ENCODE data around the gene MMS19. TPM values are rescaled to one million over a fixed set of nuclear protein-coding genes. Genes with fewer than 3 reads are reported as not detected.

The MMS19 gene, protein sequence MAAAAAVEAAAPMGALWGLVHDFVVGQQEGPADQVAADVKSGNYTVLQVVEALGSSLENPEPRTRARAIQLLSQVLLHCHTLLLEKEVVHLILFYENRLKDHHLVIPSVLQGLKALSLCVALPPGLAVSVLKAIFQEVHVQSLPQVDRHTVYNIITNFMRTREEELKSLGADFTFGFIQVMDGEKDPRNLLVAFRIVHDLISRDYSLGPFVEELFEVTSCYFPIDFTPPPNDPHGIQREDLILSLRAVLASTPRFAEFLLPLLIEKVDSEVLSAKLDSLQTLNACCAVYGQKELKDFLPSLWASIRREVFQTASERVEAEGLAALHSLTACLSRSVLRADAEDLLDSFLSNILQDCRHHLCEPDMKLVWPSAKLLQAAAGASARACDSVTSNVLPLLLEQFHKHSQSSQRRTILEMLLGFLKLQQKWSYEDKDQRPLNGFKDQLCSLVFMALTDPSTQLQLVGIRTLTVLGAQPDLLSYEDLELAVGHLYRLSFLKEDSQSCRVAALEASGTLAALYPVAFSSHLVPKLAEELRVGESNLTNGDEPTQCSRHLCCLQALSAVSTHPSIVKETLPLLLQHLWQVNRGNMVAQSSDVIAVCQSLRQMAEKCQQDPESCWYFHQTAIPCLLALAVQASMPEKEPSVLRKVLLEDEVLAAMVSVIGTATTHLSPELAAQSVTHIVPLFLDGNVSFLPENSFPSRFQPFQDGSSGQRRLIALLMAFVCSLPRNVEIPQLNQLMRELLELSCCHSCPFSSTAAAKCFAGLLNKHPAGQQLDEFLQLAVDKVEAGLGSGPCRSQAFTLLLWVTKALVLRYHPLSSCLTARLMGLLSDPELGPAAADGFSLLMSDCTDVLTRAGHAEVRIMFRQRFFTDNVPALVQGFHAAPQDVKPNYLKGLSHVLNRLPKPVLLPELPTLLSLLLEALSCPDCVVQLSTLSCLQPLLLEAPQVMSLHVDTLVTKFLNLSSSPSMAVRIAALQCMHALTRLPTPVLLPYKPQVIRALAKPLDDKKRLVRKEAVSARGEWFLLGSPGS
- 10 to 100 TPM; 60.6 to 66.3 TPM for total RNA-seq

DNA sequence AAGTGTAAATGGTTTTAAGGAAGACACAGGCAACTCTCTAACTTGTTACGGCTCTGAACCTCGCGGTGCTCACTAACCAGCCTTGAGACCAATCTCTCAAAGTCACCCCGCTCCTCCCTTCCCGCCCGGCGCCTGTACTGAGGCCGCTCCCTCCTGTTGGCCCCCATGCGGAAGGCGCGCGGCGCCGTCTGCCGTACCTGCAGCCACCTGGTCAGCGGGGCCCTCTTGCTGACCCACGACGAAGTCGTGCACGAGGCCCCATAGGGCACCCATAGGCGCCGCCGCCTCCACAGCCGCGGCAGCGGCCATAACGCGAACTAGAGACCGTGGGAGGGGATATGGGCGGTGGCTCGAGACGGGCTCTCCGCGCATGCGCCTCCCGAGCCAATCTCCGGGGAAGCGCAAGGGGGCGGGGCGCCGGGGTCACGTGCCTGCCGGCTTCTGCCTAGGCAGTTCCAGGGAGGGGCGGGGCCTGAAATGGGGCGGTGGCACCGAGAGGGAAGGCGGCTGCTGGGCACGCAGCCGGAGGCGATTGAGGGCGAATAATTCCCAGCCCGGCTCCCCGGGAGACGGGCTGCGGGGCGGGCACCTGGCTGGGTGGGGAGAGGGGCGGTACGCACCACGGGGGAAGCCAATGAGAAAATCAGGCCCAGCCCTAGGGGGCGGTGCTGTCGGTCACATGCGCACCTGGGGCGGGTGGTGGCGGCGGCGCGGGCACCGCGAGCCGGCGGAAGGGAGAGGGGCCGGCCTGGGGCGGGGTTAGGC is at the start of gene MMS19:
Gene MMS19, minus strand, starts transcription at position 347 of the 765 bp plus-strand sequence. Its CDS starts 38 bp downstream, at position 309.
- ChIA-PET POLR2A (interaction anchor here (0.7 to 1.5 kb wide), 4 partner anchors 24 to 97 kb away, joined by 3 to 5 read pairs (median 3); partner anchors contain the start of gene RRP12), CTCF (interaction anchor here (2.2 kb wide), 1 partner anchor 56 kb away, joined by 6 read pairs; no protein-coding TSS in a partner anchor)
- peaks cover 15% of the 10 kb centered on the region for H3K36me3 Mint-ChIP-seq (ENCODE audit: low read depth)
- peaks cover 32% of the 10 kb centered on the region for H3K27me3 Mint-ChIP-seq
- H3K4me1 Mint-ChIP-seq = peaks cover 45% of the 10 kb centered on the region
- peak within 1 kb of the TSS; percentile 95 for H3K4me3 Mint-ChIP-seq
- DNase-seq = peak; percentile 99
- peak within 1 kb of the TSS; percentile 98 for H3K27ac Mint-ChIP-seq
- no peaks in the 10 kb centered on the region for H3K9me3 Mint-ChIP-seq

DNA sequence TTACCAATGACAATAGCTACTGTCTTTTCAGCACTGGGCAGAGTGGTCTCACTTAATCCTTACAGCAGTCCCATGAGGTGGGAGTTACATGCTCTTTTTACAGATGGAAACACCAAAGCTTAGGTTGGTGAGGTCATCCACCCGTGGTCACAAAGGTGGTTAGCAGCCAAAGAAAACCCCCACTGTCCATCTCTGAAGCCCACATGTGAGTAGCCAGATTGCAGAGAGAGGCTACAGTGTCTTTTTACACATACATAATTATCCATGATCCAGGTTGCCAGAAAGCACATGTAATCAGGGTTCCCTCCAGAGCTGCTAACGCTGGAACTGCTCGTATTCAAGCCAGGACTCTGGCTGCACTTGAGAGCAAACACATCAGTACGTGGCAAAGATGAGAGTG is 49.7 kb upstream of the MMS19 start:
- Mint-ChIP-seq H3K27me3 (no peaks in the 10 kb centered on the region), H3K36me3 (ENCODE audit: low read depth) (no peaks in the 10 kb centered on the region), H3K4me3 (no peak overlapping the region), H3K9me3 (no peaks in the 10 kb centered on the region), H3K4me1 (peaks cover 9% of the 10 kb centered on the region), H3K27ac (no peak overlapping the region)
- ChIA-PET CTCF (interaction anchor here (1.0 kb wide), 1 partner anchor 88 kb away, joined by 3 read pairs; no protein-coding TSS in a partner anchor), POLR2A (no interaction called here)
- DNase-seq = no peak

DNA sequence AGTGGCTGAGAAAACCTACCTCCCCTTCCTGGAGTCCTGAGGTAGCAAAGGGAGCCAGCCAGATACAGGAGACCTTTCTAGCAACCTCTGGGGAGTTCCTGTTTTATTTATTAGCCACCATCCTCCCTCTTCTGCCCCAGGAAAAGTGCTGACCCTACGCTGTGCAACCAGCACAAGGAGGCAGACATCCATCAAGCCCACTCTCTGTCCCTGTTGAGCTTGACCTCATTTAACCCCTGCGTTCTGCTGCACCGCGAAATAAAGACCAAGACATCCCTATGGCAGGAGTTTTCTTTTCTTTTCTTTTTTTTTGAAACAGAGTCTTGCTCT is 49.0 kb upstream of the MMS19 start:
- Mint-ChIP-seq H3K4me3 (no peak overlapping the region), H3K9me3 (no peaks in the 10 kb centered on the region), H3K36me3 (ENCODE audit: low read depth) (no peaks in the 10 kb centered on the region), H3K27me3 (no peaks in the 10 kb centered on the region), H3K4me1 (peaks cover 16% of the 10 kb centered on the region), H3K27ac (no peak overlapping the region)
- no peak for DNase-seq
- POLR2A ChIA-PET = no interaction called here
- CTCF ChIA-PET = interaction anchor here (1.0 to 1.2 kb wide), 2 partner anchors 13 to 87 kb away, joined by 3 to 4 read pairs; no protein-coding TSS in a partner anchor

DNA sequence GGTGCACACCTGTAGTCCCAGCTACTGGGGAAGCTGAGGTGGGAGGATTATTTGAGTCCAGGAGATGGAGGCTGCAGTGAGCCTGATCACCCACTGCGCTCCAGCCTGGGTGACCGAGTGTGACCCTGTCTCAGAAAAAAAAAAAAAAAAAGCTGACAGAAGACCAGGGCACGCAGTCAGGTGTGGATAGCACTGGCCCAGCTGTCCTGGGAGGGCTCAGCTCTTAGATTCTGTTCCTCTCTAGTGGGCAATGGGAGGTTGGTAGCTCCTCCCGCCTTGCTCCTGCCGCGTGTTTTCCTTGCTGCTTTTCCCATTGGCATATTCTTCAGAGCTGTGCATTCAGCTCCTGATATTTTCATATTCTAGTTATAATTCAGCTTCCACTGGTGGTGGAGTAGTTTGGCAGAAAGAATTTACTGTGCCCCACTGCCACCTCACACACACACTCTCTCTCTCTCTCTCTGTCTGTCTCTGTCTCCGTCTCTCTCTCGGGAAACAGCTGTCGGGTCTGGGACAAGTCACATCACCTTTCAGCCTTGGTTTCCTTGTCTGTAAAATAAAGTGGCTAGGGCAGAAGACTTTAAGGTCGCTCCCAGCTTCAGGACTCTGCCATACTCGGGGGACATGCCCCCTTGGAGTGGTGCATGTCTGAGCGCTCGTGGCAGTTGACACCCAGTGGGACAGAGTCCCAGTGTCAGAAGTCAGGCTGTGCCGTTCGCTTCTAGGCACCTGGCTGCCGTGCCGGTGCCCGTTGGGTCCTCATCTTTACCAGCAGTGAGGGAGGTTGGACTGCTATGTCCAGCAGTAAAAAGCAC is 48.4 kb upstream of the MMS19 start:
- H3K4me1 Mint-ChIP-seq = peaks cover 21% of the 10 kb centered on the region
- H3K4me3 Mint-ChIP-seq = no peak overlapping the region
- DNase-seq = no peak
- ChIA-PET POLR2A (interaction anchor here (1.0 to 1.3 kb wide), 2 partner anchors 24 to 43 kb away, joined by 3 read pairs; partner anchors contain the start of gene C10orf62), CTCF (interaction anchor here (1.2 kb wide), 2 partner anchors 7 to 12 kb away, joined by 3 to 4 read pairs; no protein-coding TSS in a partner anchor)
- no peaks in the 10 kb centered on the region for H3K9me3 Mint-ChIP-seq
- no peaks in the 10 kb centered on the region for H3K27me3 Mint-ChIP-seq
- H3K36me3 Mint-ChIP-seq (ENCODE audit: low read depth) = no peaks in the 10 kb centered on the region
- H3K27ac Mint-ChIP-seq = no peak overlapping the region

DNA sequence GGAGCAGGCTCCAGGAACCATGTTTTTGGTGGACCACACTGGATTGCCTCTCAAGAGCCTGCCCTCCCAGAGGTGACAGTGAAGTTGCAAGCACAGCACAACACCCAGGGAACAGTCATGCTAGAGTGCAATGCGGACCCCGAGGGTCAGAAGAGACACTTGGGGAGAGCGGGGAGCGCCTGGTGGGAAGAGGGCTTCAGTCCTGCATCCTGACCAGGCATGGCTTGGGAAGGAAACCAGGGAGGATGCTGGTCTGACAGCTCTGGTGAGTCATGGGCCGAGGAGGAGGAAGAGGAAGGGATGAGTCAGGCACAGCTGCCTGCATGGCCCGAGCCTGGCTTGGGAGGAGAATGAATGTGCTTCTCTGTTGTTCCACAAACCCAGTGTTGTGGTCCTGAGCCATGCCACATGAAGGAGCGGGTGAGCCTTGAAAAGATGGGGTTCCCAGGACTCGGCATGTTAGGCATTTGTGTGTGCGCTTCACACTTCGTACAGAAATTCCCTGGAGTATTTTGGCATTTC is 44.9 kb upstream of the MMS19 start:
- ChIA-PET CTCF (interaction anchor here (1.1 to 4.0 kb wide), 2 partner anchors 9 to 10 kb away, joined by 6 to 24 read pairs; no protein-coding TSS in a partner anchor), POLR2A (no interaction called here)
- Mint-ChIP-seq H3K27me3 (no peaks in the 10 kb centered on the region), H3K9me3 (no peaks in the 10 kb centered on the region), H3K36me3 (ENCODE audit: low read depth) (no peaks in the 10 kb centered on the region), H3K27ac (peak overlapping the region; percentile 32), H3K4me1 (peaks cover 23% of the 10 kb centered on the region), H3K4me3 (no peak overlapping the region)
- DNase-seq = peak; percentile 62

DNA sequence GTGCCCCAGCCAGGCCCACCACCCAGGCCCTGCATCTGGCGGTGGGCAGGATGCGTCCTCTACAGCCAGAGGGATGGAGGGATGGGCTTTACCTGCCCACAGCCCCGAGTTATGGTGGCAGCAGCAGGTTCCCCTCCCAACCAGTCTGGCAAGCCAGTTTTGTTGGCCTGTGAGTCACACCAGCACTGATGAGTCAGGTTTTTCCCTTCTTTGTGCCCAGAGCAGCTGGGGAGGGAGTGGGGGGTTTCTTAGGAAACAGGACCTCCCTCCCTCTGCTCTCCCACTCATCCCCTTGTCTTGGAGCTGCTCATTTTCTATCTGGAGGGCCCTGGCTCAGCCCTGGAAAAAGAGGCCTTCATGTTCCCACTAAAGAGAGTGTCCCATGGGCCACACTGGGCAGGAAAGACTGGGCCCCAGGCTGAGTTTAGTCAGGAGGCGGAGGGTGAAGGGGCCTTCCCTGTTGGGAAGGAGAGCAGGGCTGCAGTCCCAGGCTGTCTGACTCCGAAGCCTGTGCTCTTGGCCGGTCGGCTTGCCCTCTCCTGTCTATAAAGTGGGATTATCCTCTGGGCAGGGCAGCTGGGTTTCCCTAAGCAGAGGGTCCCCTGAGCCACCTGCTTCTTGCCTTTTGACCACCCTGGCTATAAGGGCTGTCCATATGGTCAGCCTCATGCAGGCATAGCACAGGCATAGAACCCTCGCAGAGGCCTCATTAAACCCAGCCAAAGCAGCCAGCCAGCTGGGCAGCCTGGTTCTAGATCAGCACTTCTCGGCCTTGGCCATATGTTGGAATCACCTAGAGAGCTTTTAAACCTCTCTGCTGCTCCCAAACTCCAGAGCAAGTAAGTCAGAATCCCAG is 44.2 kb upstream of the MMS19 start:
- Mint-ChIP-seq H3K4me1 (peaks cover 23% of the 10 kb centered on the region), H3K27me3 (no peaks in the 10 kb centered on the region), H3K4me3 (no peak overlapping the region), H3K9me3 (no peaks in the 10 kb centered on the region), H3K36me3 (ENCODE audit: low read depth) (no peaks in the 10 kb centered on the region), H3K27ac (peak overlapping the region; percentile 32)
- ChIA-PET POLR2A (no interaction called here), CTCF (interaction anchor here (1.1 to 4.0 kb wide), 2 partner anchors 8 to 11 kb away, joined by 6 to 24 read pairs; no protein-coding TSS in a partner anchor)
- DNase-seq = peak; percentile 40

DNA sequence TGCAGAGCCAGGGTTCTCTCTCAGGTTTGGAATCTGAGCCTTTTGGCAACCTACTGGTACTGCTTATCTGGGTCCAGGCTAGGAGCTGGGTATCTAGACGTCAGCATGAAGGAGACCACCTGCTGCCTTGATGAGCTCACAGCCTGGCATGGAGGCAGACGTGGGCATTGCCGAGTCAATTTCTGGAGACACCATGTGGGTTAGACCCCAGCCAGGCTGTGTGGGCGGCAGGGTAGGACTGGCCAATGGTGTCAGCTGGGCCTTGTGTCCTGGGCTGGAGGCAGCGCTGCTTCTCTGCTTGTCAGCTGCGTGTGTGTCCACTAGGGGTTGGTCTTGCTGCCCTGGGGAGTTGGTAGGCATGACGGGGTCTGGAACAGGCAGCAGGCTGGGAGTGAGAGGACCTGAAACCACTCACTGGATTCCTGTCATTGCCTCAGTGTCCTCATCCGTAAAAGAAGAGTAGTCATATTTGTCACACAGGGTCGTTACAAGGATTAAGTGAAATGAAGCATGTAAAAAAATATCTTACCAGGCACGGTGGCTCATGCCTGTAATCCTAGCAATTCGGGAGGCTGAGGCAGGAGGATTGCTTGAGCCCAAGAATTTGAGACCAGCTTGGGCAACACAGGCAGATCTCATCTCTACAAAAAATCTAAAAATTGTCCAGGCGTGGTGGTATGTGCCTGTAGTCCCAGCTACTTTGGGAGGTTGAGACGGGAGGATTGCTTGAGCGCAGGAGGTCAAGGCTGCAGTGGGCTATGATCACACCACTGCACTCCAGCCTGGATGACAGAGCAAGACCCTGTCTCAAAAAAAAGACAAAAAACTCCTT is 42.7 kb upstream of the MMS19 start:
- no peaks in the 10 kb centered on the region for H3K9me3 Mint-ChIP-seq
- POLR2A ChIA-PET = no interaction called here
- peaks cover 23% of the 10 kb centered on the region for H3K4me1 Mint-ChIP-seq
- no peak for DNase-seq
- H3K27me3 Mint-ChIP-seq = no peaks in the 10 kb centered on the region
- H3K4me3 Mint-ChIP-seq = no peak overlapping the region
- H3K36me3 Mint-ChIP-seq (ENCODE audit: low read depth) = no peaks in the 10 kb centered on the region
- H3K27ac Mint-ChIP-seq = no peak overlapping the region
- CTCF ChIA-PET = interaction anchor here (0.6 to 4.0 kb wide), 2 partner anchors 12 to 28 kb away, joined by 3 to 24 read pairs; no protein-coding TSS in a partner anchor

DNA sequence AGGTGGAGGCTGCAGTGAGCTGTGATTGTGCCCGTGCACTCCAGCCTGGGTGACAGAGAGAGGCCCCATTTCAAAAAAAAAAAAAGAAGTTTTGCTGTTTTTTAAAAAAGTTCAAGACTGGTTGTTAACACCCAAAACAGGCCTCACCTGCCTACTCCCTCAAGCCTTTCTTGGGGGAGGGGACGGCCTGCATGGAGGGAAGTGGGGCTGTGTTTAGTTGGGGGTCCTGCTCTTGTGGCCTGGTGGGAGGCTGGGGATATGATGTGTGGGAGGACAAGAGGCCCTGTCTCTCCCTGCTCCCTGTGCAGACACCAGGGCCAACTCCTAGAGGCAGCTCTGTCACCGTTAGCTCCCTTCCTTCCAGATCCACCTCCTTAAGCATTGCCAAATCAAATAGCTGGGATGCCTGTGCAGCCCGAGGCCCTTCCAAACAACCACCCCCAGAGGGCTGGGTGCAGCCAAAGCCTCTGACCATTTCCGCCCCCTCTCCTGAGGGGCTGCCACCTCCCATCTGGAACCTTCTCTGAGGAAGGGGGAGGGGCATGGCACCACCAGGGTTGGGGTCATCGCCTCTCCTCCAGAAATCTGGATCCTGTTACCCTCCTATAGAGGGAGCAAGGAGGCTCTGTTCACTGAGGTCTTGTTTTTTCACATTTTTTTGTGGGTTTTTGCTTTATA is 41.4 kb upstream of the MMS19 start:
- ChIA-PET POLR2A (no interaction called here), CTCF (interaction anchor here (0.7 to 4.0 kb wide), 4 partner anchors 13 to 321 kb away, joined by 3 to 24 read pairs (median 3); partner anchors contain the start of gene ANKRD2)
- no peaks in the 10 kb centered on the region for H3K9me3 Mint-ChIP-seq
- H3K27me3 Mint-ChIP-seq = no peaks in the 10 kb centered on the region
- H3K4me1 Mint-ChIP-seq = peaks cover 23% of the 10 kb centered on the region
- H3K4me3 Mint-ChIP-seq = no peak overlapping the region
- H3K36me3 Mint-ChIP-seq (ENCODE audit: low read depth) = no peaks in the 10 kb centered on the region
- no peak overlapping the region for H3K27ac Mint-ChIP-seq
- no peak for DNase-seq

DNA sequence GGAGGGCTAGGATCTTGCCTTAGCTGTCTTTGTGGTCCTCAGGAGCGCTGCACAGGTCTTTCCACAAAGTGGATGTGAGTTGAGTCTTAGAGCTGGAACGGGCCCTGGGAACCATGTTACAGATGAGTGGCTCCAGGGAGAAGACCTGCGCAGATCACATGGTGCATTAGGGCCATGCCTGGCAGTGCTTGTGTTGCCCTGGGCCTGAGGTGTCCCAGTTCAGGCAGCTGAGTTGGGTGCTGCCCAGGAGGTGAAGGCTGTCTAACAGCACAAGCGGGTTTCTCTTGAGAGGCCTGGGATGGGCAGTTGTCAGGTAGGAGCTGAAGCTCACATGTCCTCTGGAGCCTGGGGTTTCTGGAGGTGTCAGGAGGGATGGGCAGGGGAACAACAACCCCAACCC is 40.6 kb upstream of the MMS19 start:
- Mint-ChIP-seq H3K4me1 (peaks cover 23% of the 10 kb centered on the region), H3K27me3 (no peaks in the 10 kb centered on the region), H3K9me3 (no peaks in the 10 kb centered on the region), H3K27ac (no peak overlapping the region), H3K4me3 (no peak overlapping the region), H3K36me3 (ENCODE audit: low read depth) (no peaks in the 10 kb centered on the region)
- POLR2A ChIA-PET = no interaction called here
- no peak for DNase-seq
- CTCF ChIA-PET = interaction anchor here (0.7 to 1.3 kb wide), 3 partner anchors 11 to 320 kb away, joined by 3 to 5 read pairs (median 3); no protein-coding TSS in a partner anchor

DNA sequence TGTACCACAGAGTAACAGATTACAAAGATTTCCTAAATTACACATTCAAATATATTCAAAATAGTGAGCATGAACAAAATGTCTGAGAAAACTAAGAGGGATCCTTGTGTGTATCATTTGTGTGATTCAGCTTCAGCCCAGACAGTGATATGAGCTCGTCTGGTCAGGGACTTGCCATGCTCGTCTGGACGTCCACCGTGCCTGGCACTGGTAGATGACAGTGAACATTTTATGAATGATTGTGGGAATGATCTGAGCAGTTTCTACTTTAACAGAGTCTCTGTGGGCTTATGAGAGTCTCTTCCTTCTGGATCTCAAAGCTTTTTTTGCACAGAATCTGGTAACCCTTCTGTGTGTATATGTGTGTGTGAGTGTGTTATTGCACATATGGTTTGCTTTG is 40.2 kb upstream of the MMS19 start:
- H3K4me3 Mint-ChIP-seq = no peak overlapping the region
- no peak overlapping the region for H3K27ac Mint-ChIP-seq
- no peaks in the 10 kb centered on the region for H3K36me3 Mint-ChIP-seq (ENCODE audit: low read depth)
- POLR2A ChIA-PET = no interaction called here
- no peak for DNase-seq
- peaks cover 18% of the 10 kb centered on the region for H3K4me1 Mint-ChIP-seq
- CTCF ChIA-PET = interaction anchor here (1.2 to 1.3 kb wide), 2 partner anchors 11 to 254 kb away, joined by 3 to 5 read pairs; no protein-coding TSS in a partner anchor
- H3K9me3 Mint-ChIP-seq = no peaks in the 10 kb centered on the region
- no peaks in the 10 kb centered on the region for H3K27me3 Mint-ChIP-seq
